Caki2 (cell line): Measurements from ENCODE around the gene CHST1. TPM values are rescaled to one million over a fixed set of nuclear protein-coding genes. Genes with fewer than 3 reads are reported as not detected.

Experiments
- DNase-seq: peaks from one replicate; pipeline ENCODE4 v3.0.0-alpha.2; 2015; ENCODE audit warnings: low read depth
- in situ Hi-C: cut with HindIII; loops from 2 replicates; pipeline ENCODE4 v1.10.0; 2016; ENCODE audit warnings: low sequenced_read_pairs, low pct_unique_long_range_greater_than_20kb, mixed read lengths
- total RNA-seq: library from RNA; depleted of rRNA; stranded (reverse); fragments of >200 nt; shearing (Covaris generic); gene quantifications from 2 replicates; pipeline ENCODE4 v1.2.3, GENCODE V29; 2014; ENCODE audit warnings: low replicate concordance

CHST1 gene
- total RNA-seq, 1 experiment from 2014 or later, result 1.5 TPM

DNA sequence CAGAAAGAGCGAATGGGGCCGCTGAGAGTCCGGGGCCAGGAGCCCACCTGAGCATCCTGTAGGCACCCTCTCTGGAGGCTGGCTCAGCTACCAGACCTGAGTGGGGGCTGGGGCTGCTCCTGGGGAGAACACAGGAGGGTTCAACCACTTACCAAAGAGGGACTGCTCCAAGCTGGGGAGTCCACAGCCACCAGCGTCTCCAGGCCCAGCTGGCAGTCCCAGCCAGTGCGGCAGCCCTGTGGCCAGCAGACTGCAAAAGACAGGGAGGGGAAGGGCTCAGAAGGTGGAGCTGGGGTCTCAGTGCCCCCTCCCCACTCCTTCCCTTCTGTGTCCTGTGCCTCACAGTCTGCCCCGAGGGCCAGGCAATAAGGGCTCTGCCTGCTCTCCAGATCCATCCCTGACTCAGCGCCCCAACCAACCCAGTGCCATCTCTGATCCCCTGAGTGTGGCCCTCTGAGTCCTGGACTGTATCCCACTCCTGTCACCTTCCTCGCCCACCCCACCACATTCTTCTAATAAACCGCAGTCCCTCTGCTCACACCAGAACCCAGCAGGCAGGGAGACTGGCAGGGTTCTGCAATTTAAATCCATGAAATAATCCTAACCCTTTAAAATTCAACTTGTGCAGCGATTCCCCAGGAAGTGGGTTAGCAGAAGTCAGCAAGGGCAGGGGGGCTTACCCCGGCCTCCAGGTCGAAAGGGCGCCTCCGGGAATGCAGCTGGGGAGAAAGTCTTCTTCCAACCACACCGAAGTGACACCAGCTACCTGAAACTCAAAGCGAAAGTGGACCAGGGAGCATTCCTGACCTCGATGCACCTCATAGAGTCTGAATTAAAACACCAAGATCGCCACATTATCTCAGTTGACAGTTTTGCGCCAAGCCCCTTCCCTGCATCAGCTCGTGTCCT, 13.3 kb downstream of the CHST1 start:
- no peak for DNase-seq
- in situ Hi-C loops, result no loop called here

DNA sequence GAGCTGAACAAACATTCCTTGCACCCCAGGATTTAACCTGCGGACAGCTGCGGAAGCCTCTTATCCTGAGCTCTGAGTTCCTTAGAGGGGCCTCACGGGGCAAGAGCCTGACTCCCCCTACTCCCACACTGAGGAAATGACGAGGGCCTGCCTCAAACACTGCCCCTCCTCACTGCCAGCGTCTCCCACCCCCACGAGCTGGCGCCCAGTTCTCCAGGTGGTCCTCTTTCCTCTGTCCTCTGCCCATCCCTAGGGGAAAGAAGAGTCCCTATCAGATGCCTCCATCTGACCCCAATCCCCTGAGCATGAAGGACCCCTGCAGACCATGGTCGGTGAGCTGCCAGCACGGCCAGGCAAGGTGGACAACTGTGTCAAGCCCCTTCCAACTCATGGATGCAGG, 14.3 kb downstream of the CHST1 start:
- DNase-seq, result no peak
- in situ Hi-C loops, result no loop called here

DNA sequence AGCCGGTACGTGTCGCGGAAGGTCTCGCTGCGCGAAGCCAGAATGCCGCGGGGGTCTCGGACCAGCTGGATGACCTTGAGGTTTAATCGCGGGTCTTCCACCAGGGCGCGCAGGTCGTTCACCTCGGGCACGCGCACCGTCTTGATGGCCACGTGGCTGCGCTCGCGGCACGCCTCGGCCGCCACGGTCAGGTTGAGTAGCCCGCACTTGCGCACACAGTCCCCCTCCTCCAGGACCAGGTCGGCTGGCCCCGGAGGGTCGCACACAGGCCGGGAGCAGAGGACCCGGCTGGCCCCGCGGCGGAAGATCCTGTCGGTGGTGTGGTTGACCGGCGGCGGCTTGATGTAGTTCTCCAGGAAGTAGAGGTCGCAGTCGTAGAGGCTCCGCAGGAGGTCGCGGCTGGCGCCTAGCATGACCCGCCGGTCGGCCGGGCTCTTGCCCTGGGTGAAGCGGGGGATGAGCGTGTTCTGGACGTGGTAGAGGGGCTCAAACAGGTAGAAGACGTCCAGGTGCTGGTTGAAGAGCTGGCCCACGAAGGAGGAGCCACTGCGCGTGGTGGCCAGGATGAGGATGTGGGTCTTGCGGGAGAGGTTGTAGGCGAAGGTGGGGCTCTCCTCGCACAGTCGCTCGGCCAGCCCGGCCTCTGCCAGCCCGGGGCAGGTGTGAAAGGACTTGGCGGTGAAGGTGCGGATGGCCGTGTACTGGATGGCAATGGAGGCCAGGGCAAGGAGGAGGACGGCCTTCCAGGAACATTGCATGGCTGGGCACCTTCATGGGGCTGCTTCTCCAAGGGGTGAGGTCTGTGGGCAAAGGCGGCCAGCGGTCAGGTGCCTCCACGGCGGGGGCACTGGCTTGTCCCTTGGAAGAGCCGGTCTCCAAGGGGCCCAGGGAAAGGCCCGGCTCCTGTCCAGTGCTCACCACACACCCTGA, 15.0 kb downstream of the CHST1 start:
- no peak for DNase-seq
- in situ Hi-C loops, result no loop called here

DNA sequence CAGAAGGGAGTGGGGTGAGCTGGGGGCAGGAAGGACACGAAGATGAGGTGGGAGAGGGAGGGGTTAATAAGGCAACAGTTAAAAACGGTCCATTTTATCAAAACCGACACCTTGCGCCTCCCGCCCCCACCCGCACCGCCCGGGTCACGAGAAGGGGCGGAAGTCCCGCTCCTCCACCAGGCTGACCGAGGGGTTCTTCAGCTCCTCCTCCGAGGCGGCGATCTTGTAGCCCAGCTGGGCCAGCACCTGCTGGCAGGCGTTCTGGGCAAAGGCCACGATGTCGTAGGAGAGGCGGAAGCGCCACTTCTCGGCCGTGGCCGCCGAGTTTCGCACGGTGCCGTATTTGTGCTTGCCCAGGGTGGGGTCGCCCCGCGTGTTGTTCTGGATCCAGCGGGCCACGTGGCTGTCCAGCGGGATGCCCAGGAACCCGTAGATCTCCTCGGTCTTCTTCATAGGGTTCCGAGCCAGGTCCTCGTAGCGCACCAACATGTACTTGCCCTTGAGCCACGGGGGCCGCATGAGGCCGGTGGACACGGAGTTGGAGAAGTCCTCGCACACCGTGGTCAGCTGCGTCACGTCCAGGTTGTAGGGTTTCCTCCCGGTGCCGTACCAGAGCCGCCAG, 15.8 kb downstream of the CHST1 start:
- in situ Hi-C loops, result no loop called here
- no peak for DNase-seq

DNA sequence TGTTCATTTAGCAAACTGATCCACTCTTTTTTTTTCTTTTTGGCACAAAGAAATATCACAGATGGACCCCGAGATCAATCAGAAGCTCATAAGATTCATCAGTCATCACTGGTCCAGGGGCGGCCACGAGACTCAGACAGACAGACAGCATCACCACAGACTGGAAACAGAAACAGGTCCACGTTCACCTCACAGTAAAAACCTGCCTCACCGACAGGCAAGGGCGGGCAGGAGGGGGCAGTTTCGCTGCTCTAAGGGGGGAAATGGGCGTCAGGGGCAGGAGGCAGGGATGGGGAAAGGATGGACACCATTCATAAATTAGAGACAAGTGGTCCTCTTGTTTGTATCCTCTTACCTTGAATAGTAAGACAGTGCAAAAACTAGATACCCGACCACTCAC, 16.5 kb downstream of the CHST1 start:
- no peak for DNase-seq
- in situ Hi-C loops, result no loop called here

DNA sequence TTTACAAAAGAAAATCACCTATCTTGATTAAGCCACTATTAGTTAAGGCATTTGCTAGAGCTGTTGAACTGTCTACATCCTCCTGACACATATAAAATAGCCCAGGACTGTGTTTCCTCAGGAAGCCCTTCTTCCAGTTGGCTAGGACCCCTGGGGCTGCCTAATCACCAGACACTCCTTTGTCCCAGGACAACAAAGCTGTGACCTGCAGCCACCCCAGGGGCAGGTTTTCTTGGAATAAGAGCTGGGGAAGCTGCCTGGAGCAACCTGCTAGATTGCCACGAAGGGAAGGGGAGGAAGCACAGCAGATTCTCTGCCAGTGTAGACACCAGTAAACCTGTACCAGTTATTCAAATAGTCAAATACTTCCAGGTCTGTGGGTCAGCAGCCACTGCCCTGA, 17.6 kb downstream of the CHST1 start:
- in situ Hi-C loops, result no loop called here
- DNase-seq, result no peak

DNA sequence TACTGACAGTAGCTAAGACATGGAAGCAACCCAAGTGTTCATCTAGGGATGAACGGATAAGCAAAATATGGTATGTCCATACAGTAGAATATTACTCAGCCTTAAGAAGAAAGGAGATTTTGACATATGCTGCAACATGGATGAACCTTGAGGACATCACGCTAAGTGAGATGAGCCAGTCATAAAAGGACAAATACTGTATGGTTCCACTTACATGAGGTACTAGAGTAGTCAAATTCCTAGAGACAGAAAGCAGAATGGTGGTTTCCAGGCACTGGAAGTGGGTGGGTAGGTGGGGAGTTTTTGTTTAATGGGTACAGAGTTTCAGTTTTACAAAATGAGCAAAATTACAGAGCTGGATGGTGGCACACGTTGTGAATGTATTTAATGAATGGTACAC, 18.1 kb downstream of the CHST1 start:
- in situ Hi-C loops, result no loop called here
- DNase-seq, result no peak

DNA sequence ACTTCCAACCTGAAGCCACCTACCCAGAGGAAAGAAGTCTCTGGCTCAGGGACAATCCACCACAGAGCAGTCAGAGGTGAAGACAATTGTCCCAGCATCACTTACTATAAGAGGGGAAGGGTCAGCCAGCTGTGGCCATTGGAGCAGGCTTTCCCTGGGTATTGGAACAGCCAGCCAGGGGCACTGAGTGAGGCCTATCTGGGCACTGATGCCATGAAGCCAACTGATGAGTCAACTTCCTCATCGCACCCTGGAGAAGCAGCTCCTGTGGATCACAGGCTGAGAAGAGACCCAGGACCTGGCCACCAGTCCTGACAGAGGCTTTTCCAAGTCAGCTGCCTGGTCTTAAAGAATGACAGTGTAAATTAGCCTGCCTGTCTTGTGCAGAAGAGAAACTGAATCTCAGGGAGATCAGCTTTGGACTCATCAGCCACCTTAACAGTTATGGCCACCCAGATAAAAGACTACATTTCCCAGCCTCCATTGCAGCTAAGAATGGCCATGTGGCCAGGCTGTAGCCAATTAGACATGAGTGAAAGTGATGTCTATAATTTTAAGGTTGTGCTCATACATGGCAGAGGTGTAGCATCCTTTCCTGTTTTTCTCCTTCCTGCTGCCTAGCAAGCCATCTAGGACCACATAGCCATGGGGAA, 19.0 kb downstream of the CHST1 start:
- in situ Hi-C loops, result no loop called here
- peak; percentile 19 for DNase-seq

DNA sequence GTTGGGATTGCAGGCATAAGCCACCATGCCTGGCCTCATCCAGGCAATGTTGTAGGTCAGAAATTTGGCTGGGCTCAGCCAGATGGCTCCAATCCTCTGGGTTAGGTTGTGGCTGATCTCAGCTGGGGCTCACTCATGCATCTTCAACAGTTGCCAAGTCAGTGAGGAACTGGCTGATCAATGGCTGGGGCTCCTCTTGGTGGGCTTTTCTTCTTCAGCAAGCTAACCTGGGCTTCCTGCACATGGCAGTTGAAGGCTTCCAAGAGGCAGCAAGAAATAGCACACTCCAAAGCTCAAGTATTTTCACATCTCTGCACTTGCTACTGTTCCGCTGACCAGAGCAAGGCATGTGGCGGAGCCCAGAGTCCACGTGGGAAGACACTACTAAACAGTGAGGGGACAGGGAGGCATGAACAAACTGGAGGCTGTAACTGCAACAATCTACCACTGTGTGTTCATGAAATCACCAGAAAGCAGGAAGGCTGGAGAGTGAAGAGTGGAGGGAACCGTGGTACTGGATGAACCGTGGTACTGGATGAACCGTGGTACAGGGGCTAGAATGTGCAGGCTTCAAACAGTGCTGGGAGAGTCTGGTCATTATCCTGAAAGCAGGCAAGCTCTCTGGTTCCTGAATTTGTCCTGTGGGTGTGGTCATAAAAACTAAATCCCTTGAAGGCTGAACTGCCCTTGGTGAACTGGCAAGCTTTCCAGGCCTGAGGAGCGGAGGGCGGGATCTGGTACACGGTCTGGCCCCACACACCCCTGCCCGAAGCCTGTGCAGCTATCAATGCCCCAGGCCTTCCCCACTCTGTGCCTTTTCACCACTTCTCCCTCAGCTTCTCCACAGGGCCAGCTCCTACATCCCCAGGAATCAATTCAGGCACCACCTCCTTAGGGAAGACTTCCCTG, 20.2 kb downstream of the CHST1 start:
- in situ Hi-C loops, result no loop called here
- no peak for DNase-seq

DNA sequence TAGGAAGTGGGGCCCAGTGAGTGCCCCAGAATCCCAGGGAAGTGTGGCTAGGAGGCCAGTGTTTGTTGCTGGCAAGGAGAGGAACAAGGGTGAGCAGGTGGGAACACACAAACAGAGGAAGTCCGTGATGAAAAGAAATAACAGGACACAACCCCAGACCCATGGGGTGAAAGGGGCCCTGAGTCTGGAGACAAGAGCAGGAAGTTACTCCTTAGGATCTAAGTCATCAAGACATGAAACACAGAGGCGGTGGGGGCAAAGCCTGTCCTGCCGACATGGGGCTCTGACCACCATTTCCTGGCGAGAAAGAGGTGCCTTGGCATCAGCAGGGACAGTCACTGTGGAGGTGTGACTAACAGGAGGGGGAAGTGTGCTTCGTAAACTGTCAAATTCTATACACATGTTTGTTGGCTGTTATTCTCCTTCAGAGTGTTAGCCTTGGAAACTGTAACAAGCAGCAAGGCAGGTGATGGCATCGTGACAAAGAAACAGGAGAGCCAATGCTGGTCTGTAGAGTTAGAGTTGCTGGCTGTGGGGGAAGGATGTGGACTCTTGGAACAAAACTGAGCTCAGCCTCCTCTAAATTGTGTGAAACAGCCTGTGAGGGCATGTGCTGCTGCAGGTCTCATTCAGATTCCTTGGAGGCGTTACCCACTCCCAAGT, 21.7 kb downstream of the CHST1 start:
- in situ Hi-C loops, result no loop called here
- DNase-seq, result no peak

DNA sequence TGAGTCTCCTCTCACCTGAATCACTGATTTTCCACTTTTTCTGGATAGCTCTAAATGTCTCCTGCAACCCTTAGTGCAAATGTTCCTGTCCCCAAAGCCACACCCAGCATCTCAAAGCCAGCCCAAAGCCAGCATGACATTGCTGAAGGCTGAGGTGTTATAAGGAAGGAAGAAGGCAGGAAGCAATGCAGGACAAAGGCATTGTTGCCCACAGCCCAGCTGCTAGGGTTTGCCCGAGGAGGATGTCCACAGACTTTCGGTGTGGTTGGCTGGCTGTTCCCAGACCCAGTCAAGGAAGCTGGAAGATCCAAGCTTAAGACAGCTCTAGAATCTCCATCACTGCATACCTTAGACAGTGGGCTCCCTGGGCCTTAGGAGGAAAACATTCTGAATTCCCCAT, 23.5 kb downstream of the CHST1 start:
- in situ Hi-C loops, result no loop called here
- no peak for DNase-seq

DNA sequence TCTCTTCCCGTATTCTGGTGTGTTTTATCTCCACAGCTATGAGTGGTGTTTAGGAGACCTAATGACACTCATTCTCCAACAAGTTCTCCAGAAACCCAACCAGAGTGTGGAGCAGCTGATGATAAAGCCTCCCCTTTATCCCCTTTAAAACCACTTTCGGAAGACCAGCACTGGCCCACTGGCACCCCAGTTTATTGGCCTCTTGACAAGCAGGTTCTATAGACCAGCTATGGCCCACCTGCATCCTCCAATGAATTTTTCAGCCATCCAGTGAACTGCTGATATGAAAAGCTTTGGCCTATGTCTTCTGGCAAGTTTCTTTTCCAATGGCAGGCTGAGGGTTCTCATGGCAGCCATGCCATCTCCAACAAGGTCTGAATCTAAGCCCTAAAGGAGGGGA, 27.4 kb downstream of the CHST1 start:
- in situ Hi-C loops, result no loop called here
- DNase-seq, result no peak

DNA sequence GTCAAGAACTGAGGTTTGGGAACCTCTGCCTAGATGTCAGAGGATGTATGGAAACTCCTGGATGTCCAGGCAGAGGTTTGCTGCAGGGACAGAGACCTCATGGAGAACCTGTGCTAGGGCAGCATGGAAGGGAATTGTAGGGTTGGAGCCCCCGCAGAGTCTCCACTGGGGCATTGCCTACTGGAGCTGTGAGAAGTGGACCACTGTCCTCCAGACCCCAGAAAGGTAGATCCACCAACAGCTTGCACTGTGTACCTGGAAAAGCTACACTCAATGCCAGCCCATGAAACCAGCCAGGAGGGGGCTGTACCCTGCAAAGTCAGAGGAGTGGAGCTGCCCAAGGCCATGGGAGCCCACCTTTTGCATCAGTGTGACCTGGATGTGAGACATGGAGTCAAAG, 29.5 kb downstream of the CHST1 start:
- DNase-seq, result no peak
- in situ Hi-C loops, result no loop called here

DNA sequence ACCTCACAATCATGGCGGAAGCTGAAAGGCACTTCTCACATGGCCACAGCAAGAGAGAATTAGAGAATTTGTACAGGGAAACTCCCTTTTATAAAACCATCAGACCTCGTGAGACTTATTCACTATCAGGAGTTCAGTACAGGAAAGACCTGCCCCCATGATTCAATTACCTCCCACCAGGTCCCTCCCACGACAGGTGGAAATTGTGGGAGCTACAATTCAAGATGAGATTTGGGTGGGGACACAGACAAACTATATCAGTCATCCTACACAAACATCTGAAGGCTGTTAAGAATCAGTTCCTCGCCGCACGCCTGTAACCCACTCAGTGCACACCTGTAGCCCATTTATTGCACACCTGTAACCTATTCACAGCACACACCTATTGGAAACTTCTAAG, 39.8 kb downstream of the CHST1 start:
- in situ Hi-C loops, result no loop called here
- no peak for DNase-seq

DNA sequence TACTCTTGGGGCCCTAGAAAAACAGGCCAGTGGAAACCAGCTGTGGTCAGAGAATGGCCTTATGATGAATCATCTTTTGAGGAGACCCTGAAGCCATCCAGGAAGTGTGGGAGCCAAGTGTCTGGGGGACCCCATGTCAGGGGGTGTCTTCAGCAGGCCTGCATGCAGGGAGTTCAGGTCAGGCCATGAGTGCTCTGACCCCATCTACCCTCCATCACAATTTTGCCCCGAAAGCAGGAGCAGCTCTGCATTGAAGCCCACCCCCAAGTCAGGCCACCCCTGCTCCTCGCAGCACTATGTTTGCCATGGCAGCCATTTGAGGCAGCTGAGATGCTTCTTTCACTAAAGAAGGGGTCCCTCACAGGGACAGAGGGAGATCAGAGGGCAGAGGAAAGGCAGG, 41.3 kb downstream of the CHST1 start:
- in situ Hi-C loops, result no loop called here
- no peak for DNase-seq

DNA sequence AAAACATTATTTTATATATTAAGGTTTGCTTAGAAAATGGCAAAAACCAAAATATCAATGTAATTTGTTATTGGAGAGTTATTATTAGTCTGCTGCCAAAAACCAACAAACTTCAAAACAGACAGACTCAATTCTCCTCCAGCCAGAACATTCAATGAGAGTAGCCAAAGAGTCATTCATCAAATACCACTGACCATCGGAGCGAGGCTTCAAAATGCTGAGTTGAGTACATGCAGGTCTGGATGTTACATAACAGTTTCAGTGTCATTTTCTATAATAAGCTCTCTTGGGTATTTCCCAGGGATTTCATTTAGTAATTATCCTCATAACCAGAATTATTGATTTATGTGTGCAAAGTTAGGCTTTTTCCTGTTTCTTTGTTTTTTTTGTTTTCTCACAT, 42.6 kb downstream of the CHST1 start:
- DNase-seq, result no peak
- in situ Hi-C loops, result no loop called here

DNA sequence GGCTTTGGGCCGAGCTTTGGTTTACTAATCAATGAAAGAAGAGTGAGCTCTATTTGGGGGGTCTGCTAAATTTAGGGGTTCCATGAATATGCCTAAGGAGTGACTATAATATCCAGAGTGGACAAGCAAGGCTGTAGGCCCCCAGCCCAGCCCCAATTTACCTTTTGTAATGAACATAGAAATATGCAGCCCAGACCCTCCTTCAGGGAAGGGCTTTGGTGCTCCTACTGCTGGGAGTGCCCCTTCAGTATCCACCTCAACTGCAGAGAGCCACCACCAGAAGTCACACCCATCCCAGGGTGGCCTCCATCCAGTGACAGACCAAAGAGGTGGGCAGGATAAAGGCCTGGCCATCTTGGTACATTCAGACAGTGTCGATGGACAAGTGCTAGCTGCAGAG, 43.1 kb downstream of the CHST1 start:
- in situ Hi-C loops, result no loop called here
- DNase-seq, result no peak
